Tibial artery (tissue), 4 donors: Measurements from ENCODE around the gene DYNC1I1.

Source experiments
- DNase-seq, 2 donors: peaks; one replicate each; pipeline ENCODE4 v3.0.0-alpha.2; 2019
- H3K27ac ChIP-seq, 2 donors: fragments of 200-600 bp; sonication (generic) in 1 of 2; 1 replicate in 1 of 2; 2 replicates in 1 of 2; pipeline ENCODE4 v1.5.1; 2018 to 2019; ENCODE audit warnings: mild to moderate bottlenecking in 1 of 2
- H3K27me3 ChIP-seq, 2 donors: fragments of 200-600 bp; sonication (generic) in 1 of 2; one replicate each; pipeline versions ENCODE4 v1.5.1 to v1.6.0; 2016 to 2019
- H3K36me3 ChIP-seq, 3 donors: fragments of 200-600 bp; sonication (generic) in 2 of 3; one replicate each; pipeline ENCODE4 v1.5.1; 2016 to 2019; ENCODE audit warnings: mild to moderate bottlenecking in 2 of 3
- H3K4me1 ChIP-seq, 4 donors: fragments of 200-600 bp; sonication (generic) in 2 of 4; 1 replicate in 3 of 4; 2 replicates in 1 of 4; pipeline ENCODE4 v1.5.1; 2016 to 2019
- H3K4me3 ChIP-seq, 2 donors: fragments of 200-600 bp; sonication (generic) in 1 of 2; 1 replicate in 1 of 2; 2 replicates in 1 of 2; pipeline ENCODE4 v1.5.1; 2018 to 2019; ENCODE audit warnings: mild to moderate bottlenecking in 2 of 2
- H3K9me3 ChIP-seq, 3 donors: fragments of 200-600 bp; sonication (generic) in 1 of 3; one replicate each; pipeline ENCODE4 v1.5.1; 2016 to 2019
- intact Hi-C: fragments of 100-400 bp; cut with DNase I; formaldehyde crosslinking; loops from one replicate; pipeline ENCODE4 v1.15.0; 2023; ENCODE audit warnings: low total_unique reads
- TF ChIP-seq, protein P1 (sequence below), 2 experiments: fragments of 200-600 bp in 1 of 2; fragments of 450-650 bp in 1 of 2; IDR thresholded peaks; one replicate each; pipeline ENCODE4 v1.5.1; 2017 to 2019; ENCODE audit warnings: antibody characterized with exemption in 2 of 2, mild to moderate bottlenecking in 1 of 2, moderate library complexity in 1 of 2

DYNC1I1 gene

DNA sequence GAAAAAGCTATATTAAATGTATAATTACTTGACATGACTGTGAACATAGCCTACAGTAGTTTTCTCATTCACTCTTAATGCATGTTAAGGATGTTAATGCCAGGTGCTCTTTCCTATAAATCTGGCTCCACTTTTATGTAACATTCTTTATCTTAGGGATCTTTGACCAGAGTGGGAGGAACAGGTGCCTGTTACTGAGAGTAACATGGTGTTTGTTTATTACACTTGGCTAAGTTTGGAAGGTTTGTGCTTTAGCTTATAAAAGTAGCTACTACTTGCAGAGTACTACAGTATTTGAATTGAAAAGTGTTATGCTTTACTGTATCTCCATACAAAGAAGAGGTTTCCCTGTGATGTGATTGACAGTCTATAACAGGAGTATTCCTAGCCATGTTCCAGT lies 183.4 kb downstream of the DYNC1I1 start:
- DNase-seq = no peak
- TF ChIP-seq, protein P1, sequence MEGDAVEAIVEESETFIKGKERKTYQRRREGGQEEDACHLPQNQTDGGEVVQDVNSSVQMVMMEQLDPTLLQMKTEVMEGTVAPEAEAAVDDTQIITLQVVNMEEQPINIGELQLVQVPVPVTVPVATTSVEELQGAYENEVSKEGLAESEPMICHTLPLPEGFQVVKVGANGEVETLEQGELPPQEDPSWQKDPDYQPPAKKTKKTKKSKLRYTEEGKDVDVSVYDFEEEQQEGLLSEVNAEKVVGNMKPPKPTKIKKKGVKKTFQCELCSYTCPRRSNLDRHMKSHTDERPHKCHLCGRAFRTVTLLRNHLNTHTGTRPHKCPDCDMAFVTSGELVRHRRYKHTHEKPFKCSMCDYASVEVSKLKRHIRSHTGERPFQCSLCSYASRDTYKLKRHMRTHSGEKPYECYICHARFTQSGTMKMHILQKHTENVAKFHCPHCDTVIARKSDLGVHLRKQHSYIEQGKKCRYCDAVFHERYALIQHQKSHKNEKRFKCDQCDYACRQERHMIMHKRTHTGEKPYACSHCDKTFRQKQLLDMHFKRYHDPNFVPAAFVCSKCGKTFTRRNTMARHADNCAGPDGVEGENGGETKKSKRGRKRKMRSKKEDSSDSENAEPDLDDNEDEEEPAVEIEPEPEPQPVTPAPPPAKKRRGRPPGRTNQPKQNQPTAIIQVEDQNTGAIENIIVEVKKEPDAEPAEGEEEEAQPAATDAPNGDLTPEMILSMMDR (IDR thresholded peaks at IDR 0.05) = no peak
- intact Hi-C loops = no loop called here
- Histone ChIP-seq H3K9me3 (no peaks in the 10 kb centered on the region), H3K27me3 (no peaks in the 10 kb centered on the region), H3K27ac (no peak overlapping the region), H3K36me3 (no peaks in the 10 kb centered on the region), H3K4me1 (no peaks in the 10 kb centered on the region), H3K4me3 (no peak overlapping the region)

DNA sequence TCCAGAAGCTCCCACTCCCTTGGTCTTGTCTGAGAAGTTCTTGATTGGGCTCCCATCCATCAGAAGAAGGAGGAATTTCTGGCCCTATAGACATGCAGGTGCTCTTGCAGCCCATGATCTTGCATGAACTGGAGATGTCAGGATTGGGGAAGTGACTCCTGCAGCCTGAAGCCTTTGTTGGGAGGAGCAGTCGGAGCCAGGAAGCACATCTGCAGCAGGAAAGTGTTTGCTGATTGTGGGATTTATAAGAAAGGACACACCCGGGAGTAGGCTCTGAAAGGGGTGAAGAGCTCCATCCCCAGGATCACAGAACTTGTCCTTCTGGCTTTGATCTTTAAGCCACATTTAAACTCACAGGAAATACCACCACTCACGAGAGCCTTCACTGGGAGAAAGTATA lies 185.2 kb downstream of the DYNC1I1 start:
- H3K4me1 ChIP-seq = no peaks in the 10 kb centered on the region
- no peaks in the 10 kb centered on the region for H3K9me3 ChIP-seq
- H3K27me3 ChIP-seq = no peaks in the 10 kb centered on the region
- intact Hi-C loops = no loop called here
- no peak for DNase-seq
- TF ChIP-seq, protein P1 (IDR thresholded peaks at IDR 0.05) = no peak
- no peak overlapping the region for H3K27ac ChIP-seq
- no peak overlapping the region for H3K4me3 ChIP-seq
- no peaks in the 10 kb centered on the region for H3K36me3 ChIP-seq

DNA sequence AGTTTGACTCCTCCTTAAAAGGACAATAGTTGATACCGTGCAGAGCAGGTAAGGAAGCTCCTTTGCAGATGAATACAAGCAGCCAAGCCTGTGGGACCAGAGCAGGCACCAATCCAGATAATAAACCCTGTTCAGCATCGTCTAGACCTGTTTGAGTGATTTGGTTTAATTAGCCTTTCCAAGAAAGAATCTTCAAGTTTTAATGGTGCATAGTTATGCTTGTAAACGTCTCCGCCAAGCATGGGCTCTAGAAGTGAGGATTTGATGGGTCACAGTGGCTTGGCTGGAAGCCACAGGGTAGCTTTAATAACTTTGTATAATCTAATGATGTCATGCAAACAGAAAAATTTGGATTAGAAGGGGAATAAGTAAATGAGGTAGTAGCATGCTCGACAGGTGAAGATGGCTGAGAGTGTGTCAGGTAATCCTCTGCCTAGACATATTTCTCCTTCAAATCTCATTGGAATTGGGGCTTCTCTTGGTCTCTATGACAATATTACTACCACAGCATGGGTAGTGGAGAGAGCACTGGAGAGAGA lies 188.4 kb downstream of the DYNC1I1 start:
- TF ChIP-seq, protein P1 (IDR thresholded peaks at IDR 0.05) = no peak
- Histone ChIP-seq H3K36me3 (no peaks in the 10 kb centered on the region), H3K27ac (no peak overlapping the region), H3K4me1 (no peaks in the 10 kb centered on the region), H3K9me3 (no peaks in the 10 kb centered on the region), H3K27me3 (no peaks in the 10 kb centered on the region), H3K4me3 (no peak overlapping the region)
- intact Hi-C loops = no loop called here
- no peak for DNase-seq

- H3K9me3 ChIP-seq = no peaks in the 10 kb centered on the region
- no peak for DNase-seq
- TF ChIP-seq, protein P1 (IDR thresholded peaks at IDR 0.05) = no peak
- no peak overlapping the region for H3K4me3 ChIP-seq
- no peaks in the 10 kb centered on the region for H3K27me3 ChIP-seq
- H3K4me1 ChIP-seq = no peaks in the 10 kb centered on the region
- no peaks in the 10 kb centered on the region for H3K36me3 ChIP-seq
- intact Hi-C loops = no loop called here
- no peak overlapping the region for H3K27ac ChIP-seq
Observed at GRCh38 chr7:95963446-95963990, 191.2 kb downstream of the DYNC1I1 start.

GRCh38 chr7:95971716-95972115 lies 199.4 kb downstream of the DYNC1I1 start:
- Histone ChIP-seq H3K9me3 (no peaks in the 10 kb centered on the region), H3K4me3 (no peak overlapping the region), H3K27me3 (no peaks in the 10 kb centered on the region), H3K36me3 (no peaks in the 10 kb centered on the region), H3K4me1 (peaks cover 0 to 34% (median 4%) of the 10 kb centered on the region in 4 donors), H3K27ac (no peak overlapping the region)
- DNase-seq = no peak
- intact Hi-C loops = no loop called here
- TF ChIP-seq, protein P1 (IDR thresholded peaks at IDR 0.05) = no peak

DNA sequence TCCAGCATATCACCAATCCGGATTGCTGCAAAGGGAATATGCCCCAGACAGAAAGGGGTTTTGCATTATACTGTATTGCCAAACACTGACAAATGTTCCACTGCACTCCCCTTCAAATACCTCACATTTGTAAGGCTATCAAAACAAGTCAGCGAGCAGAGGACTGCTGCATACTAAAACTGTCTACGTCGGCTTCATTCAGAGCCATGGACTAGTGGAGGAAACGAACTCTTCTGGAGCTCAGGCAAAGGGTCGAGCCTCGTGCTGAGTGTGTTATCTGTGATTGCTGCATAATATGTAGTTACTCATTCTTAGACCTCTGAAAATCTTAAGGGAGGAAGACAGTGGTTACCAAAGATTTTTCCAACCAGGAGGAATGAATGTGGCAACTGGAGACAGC lies 200.2 kb downstream of the DYNC1I1 start:
- H3K36me3 ChIP-seq = no peaks in the 10 kb centered on the region
- peaks cover 0 to 34% (median 4%) of the 10 kb centered on the region in 4 donors for H3K4me1 ChIP-seq
- no peaks in the 10 kb centered on the region for H3K27me3 ChIP-seq
- intact Hi-C loops = no loop called here
- peak overlapping the region in 1 of 2 donors; percentile 34 for H3K27ac ChIP-seq
- no peak for DNase-seq
- H3K4me3 ChIP-seq = no peak overlapping the region
- no peaks in the 10 kb centered on the region for H3K9me3 ChIP-seq
- TF ChIP-seq, protein P1 (IDR thresholded peaks at IDR 0.05) = no peak
